ENCODE data around the gene KCNQ2.

The KCNQ2 gene

DNA sequence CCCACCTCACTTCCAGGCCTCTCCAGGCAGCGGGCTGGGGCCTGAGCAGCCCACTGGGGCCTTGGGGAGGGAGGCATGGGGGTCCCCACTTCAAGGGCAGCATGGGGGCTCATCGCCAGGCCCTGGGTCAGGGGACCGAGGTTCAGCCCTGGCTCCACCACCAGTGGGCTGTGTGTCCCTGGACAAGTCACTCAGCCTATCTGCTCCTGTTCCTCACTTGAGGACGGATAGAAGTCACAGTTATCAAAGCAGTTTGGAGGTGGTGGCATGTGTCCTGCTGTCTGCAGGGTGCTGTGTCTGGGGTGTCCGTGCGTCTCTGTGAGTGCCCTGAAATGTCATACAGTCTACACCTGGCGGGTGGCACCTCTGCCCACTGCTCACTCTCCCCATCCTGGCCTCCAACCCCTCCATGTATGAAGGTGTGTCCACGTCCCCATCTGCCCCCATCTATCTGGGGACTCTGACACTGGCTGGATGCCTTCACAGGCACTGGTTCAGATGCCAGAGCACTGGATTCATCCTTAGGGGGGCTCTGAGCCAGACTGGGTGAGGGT is 22.8 kb upstream of the KCNQ2 start:
- no peak for ATAC-seq
- TF ChIP-seq, protein P1, sequence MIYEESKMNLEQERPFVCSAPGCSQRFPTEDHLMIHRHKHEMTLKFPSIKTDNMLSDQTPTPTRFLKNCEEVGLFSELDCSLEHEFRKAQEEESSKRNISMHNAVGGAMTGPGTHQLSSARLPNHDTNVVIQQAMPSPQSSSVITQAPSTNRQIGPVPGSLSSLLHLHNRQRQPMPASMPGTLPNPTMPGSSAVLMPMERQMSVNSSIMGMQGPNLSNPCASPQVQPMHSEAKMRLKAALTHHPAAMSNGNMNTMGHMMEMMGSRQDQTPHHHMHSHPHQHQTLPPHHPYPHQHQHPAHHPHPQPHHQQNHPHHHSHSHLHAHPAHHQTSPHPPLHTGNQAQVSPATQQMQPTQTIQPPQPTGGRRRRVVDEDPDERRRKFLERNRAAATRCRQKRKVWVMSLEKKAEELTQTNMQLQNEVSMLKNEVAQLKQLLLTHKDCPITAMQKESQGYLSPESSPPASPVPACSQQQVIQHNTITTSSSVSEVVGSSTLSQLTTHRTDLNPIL (CRISPR knock-in tag; IDR thresholded peaks at IDR 0.05; ENCODE audit: low read depth) = no peak
- TF ChIP-seq OSR1 (CRISPR knock-in tag; IDR thresholded peaks at IDR 0.05) (no peak), RARB (CRISPR knock-in tag; IDR thresholded peaks at IDR 0.05) (no peak)

GRCh38 chr20:63494420-63495166 is 22.1 kb upstream of the KCNQ2 start:
- TF ChIP-seq ZNF8 (CRISPR knock-in tag; IDR thresholded peaks at IDR 0.05) = no peak
- TF ChIP-seq, protein P2, sequence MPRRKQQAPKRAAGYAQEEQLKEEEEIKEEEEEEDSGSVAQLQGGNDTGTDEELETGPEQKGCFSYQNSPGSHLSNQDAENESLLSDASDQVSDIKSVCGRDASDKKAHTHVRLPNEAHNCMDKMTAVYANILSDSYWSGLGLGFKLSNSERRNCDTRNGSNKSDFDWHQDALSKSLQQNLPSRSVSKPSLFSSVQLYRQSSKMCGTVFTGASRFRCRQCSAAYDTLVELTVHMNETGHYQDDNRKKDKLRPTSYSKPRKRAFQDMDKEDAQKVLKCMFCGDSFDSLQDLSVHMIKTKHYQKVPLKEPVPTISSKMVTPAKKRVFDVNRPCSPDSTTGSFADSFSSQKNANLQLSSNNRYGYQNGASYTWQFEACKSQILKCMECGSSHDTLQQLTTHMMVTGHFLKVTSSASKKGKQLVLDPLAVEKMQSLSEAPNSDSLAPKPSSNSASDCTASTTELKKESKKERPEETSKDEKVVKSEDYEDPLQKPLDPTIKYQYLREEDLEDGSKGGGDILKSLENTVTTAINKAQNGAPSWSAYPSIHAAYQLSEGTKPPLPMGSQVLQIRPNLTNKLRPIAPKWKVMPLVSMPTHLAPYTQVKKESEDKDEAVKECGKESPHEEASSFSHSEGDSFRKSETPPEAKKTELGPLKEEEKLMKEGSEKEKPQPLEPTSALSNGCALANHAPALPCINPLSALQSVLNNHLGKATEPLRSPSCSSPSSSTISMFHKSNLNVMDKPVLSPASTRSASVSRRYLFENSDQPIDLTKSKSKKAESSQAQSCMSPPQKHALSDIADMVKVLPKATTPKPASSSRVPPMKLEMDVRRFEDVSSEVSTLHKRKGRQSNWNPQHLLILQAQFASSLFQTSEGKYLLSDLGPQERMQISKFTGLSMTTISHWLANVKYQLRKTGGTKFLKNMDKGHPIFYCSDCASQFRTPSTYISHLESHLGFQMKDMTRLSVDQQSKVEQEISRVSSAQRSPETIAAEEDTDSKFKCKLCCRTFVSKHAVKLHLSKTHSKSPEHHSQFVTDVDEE (CRISPR knock-in tag; IDR thresholded peaks at IDR 0.05) = no peak
- no peak for TF ChIP-seq ESRRG (CRISPR knock-in tag; IDR thresholded peaks at IDR 0.05)
- TF ChIP-seq, protein P3, sequence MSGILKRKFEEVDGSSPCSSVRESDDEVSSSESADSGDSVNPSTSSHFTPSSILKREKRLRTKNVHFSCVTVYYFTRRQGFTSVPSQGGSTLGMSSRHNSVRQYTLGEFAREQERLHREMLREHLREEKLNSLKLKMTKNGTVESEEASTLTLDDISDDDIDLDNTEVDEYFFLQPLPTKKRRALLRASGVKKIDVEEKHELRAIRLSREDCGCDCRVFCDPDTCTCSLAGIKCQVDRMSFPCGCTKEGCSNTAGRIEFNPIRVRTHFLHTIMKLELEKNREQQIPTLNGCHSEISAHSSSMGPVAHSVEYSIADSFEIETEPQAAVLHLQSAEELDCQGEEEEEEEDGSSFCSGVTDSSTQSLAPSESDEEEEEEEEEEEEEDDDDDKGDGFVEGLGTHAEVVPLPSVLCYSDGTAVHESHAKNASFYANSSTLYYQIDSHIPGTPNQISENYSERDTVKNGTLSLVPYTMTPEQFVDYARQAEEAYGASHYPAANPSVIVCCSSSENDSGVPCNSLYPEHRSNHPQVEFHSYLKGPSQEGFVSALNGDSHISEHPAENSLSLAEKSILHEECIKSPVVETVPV (CRISPR knock-in tag; IDR thresholded peaks at IDR 0.05) = no peak
- TF ChIP-seq, protein P1 (CRISPR knock-in tag; IDR thresholded peaks at IDR 0.05; ENCODE audit: low read depth) = no peak
- no peak for TF ChIP-seq ZC3H10 (CRISPR knock-in tag; IDR thresholded peaks at IDR 0.05)
- TF ChIP-seq ISL1 (CRISPR knock-in tag; IDR thresholded peaks at IDR 0.05) = no peak
- TF ChIP-seq PPARA (CRISPR knock-in tag; IDR thresholded peaks at IDR 0.05; ENCODE audit: borderline replicate concordance) = no peak
- no peak for TF ChIP-seq ARNTL (CRISPR knock-in tag; IDR thresholded peaks at IDR 0.05; ENCODE audit: borderline replicate concordance, low read depth)
- TF ChIP-seq SNAI2 (CRISPR knock-in tag; IDR thresholded peaks at IDR 0.05) = no peak
- TF ChIP-seq TCF4 (CRISPR knock-in tag; IDR thresholded peaks at IDR 0.05; ENCODE audit: borderline replicate concordance) = no peak
- no peak for TF ChIP-seq CSDC2 (CRISPR knock-in tag; IDR thresholded peaks at IDR 0.05)
- TF ChIP-seq, protein P4, sequence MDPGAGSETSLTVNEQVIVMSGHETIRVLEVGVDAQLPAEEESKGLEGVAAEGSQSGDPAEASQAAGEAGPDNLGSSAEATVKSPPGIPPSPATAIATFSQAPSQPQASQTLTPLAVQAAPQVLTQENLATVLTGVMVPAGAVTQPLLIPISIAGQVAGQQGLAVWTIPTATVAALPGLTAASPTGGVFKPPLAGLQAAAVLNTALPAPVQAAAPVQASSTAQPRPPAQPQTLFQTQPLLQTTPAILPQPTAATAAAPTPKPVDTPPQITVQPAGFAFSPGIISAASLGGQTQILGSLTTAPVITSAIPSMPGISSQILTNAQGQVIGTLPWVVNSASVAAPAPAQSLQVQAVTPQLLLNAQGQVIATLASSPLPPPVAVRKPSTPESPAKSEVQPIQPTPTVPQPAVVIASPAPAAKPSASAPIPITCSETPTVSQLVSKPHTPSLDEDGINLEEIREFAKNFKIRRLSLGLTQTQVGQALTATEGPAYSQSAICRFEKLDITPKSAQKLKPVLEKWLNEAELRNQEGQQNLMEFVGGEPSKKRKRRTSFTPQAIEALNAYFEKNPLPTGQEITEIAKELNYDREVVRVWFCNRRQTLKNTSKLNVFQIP (CRISPR knock-in tag; IDR thresholded peaks at IDR 0.05; ENCODE audit: borderline replicate concordance, low read depth) = no peak
- no peak for TF ChIP-seq GLIS3 (CRISPR knock-in tag; IDR thresholded peaks at IDR 0.05)
- TF ChIP-seq ZNF70 (CRISPR knock-in tag; IDR thresholded peaks at IDR 0.05) = no peak
- no peak for TF ChIP-seq ZNF565 (CRISPR knock-in tag; conservative IDR thresholded peaks at IDR 0.05; ENCODE audit: low read depth)
- no peak for ATAC-seq

- TF ChIP-seq, protein P4 (CRISPR knock-in tag; IDR thresholded peaks at IDR 0.05; ENCODE audit: borderline replicate concordance, low read depth) = no peak
- no peak for TF ChIP-seq OSR1 (CRISPR knock-in tag; IDR thresholded peaks at IDR 0.05)
- TF ChIP-seq ZNF565 (CRISPR knock-in tag; conservative IDR thresholded peaks at IDR 0.05; ENCODE audit: low read depth) = no peak
- no peak for TF ChIP-seq ZNF70 (CRISPR knock-in tag; IDR thresholded peaks at IDR 0.05)
- TF ChIP-seq ZFP3 (CRISPR knock-in tag; IDR thresholded peaks at IDR 0.05) = no peak
- no peak for TF ChIP-seq ZFP30 (CRISPR knock-in tag; IDR thresholded peaks at IDR 0.05)
- TF ChIP-seq TCF4 (CRISPR knock-in tag; IDR thresholded peaks at IDR 0.05; ENCODE audit: borderline replicate concordance) = no peak
- TF ChIP-seq PATZ1 (CRISPR knock-in tag; IDR thresholded peaks at IDR 0.05; ENCODE audit: borderline replicate concordance) = no peak
- TF ChIP-seq SNAI2 (CRISPR knock-in tag; IDR thresholded peaks at IDR 0.05) = no peak
- TF ChIP-seq ARNTL (CRISPR knock-in tag; IDR thresholded peaks at IDR 0.05; ENCODE audit: borderline replicate concordance, low read depth) = no peak
- TF ChIP-seq GLIS3 (CRISPR knock-in tag; IDR thresholded peaks at IDR 0.05) = no peak
- ATAC-seq = no peak
Measured at GRCh38 chr20:63494084-63494419, 21.6 kb upstream of the KCNQ2 start.

Data from SK-N-SH treated with all-trans-retinoic acid at 6 μM for 48 hours (cell line).